Spleen (tissue), 11 donors: Measurements from ENCODE around the gene ZYX. TPM values are rescaled to one million over a fixed set of nuclear protein-coding genes. Genes with fewer than 3 reads are reported as not detected.

Experiments used
- DNase-seq: peaks from one replicate; pipeline ENCODE4 v3.0.0-alpha.2; 2020
- H3K27ac ChIP-seq, 8 donors: fragments of 200-600 bp; sonication (generic) in 7 of 8; 1 replicate in 4 of 8; 2 replicates in 4 of 8; pipeline versions ENCODE4 v1.5.0 to v1.8.0; 2016 to 2021; ENCODE audit warnings: inconsistent platforms in 4 of 8, mild to moderate bottlenecking in 4 of 8, moderate library complexity in 1 of 8
- H3K27me3 ChIP-seq, 7 donors: fragments of 200-600 bp; sonication (generic) in 6 of 7; replicated peaks in 1 of 7; 1 replicate in 4 of 7; 2 replicates in 3 of 7; pipeline versions ENCODE4 v1.5.0 to v1.8.0; 2016 to 2021; ENCODE audit warnings: inconsistent platforms in 3 of 7, mild to moderate bottlenecking in 1 of 7
- H3K36me3 ChIP-seq, 6 donors: fragments of 200-600 bp; sonication (generic) in 5 of 6; 1 replicate in 4 of 6; 2 replicates in 2 of 6; pipeline versions ENCODE4 v1.5.0 to v1.8.0; 2016 to 2021; ENCODE audit warnings: inconsistent platforms in 2 of 6
- H3K4me1 ChIP-seq, 6 donors: fragments of 200-600 bp; sonication (generic) in 5 of 6; 1 replicate in 3 of 6; 2 replicates in 3 of 6; pipeline versions ENCODE4 v1.5.0 to v1.8.0; 2016 to 2021; ENCODE audit warnings: inconsistent platforms in 3 of 6
- H3K4me3 ChIP-seq, 8 donors: fragments of 200-600 bp; sonication (generic) in 7 of 8; 1 replicate in 4 of 8; 2 replicates in 4 of 8; pipeline versions ENCODE4 v1.5.0 to v1.8.0; 2016 to 2021; ENCODE audit warnings: inconsistent platforms in 4 of 8, mild to moderate bottlenecking in 4 of 8, moderate library complexity in 2 of 8
- H3K9me3 ChIP-seq, 8 donors: fragments of 200-600 bp; sonication (generic) in 7 of 8; 1 replicate in 4 of 8; 2 replicates in 4 of 8; pipeline versions ENCODE4 v1.5.0 to v1.8.0; 2016 to 2021; ENCODE audit warnings: inconsistent platforms in 4 of 8
- POLR2A ChIP-seq, 3 donors: fragments of 450-650 bp; IDR thresholded peaks; one replicate each; pipeline ENCODE4 v1.5.1; 2017; ENCODE audit warnings: antibody characterized with exemption in 3 of 3, mild to moderate bottlenecking in 1 of 3
- POLR2AphosphoS5 ChIP-seq, 3 donors: sonication (generic); formaldehyde crosslinking; IDR thresholded peaks; one replicate each; pipeline ENCODE4 v1.5.1; 2017; ENCODE audit warnings: antibody characterized with exemption in 3 of 3
- WGBS, 5 donors: extraction: QIAGEN DNeasy Blood & Tissue Kit in 3 of 5; methylation state at CpG; one replicate each; pipeline versions ENCODE4 v1.1.5 to v1.1.7; 2013 to 2018; 5-methylcytosine and 5-hydroxymethylcytosine counted together
- intact Hi-C: fragments of 100-400 bp; cut with DNase I; formaldehyde crosslinking; loops from one replicate; pipeline ENCODE4 v1.15.0; 2023; ENCODE audit warnings: low total_unique reads
- polyA plus RNA-seq, 3 donors: library from polyadenylated mRNA; stranded (reverse); fragments of 200-250 nt; gene quantifications; one replicate each; pipeline ENCODE4 v1.2.1, GENCODE V29; 2013
- total RNA-seq, 7 donors: library from RNA; depleted of rRNA in 3 of 7; stranded (reverse); fragments of >200 nt in 3 of 7; fragmentation: NEBNext Ultra II Directional in 4 of 7; extraction: Animal tissue kit (Norgen Biotek cat#: 25700) in 4 of 7; gene quantifications; one replicate each; pipeline versions ENCODE4 v1.1.0 to v1.2.1, GENCODE V29; 2016 to 2021
- TF ChIP-seq, protein P1 (sequence below), 11 experiments: fragments of 200-600 bp in 7 of 11; fragments of 450-650 bp in 4 of 11; sonication (generic) in 4 of 11; IDR thresholded peaks in 8 of 11; conservative IDR thresholded peaks in 3 of 11; 1 replicate in 7 of 11; 2 replicates in 4 of 11; pipeline versions ENCODE4 v1.4.0 to v1.8.0; 2016 to 2021; ENCODE audit warnings: antibody characterized with exemption in 11 of 11, inconsistent platforms in 4 of 11, mild to moderate bottlenecking in 1 of 11
- donor health status: healthy with polysubstance abuse.
- donor health status: DM: no; HTN: no; CAD: no; lungs with moderate emphysema.
- donor health status: DM: no; HTN: no; CAD: no.
- donor health status: Bipolar disorder and iron deficiency.
- donor health status: healthy.
- donor health status: DM: no; HTN: no; CAD: no.
- donor health status: DM: yes; HTN: yes; CAD: no.

ZYX gene
- total and polyA plus RNA-seq, 10 donors, result 50.3 to 439 (median 187) TPM

DNA sequence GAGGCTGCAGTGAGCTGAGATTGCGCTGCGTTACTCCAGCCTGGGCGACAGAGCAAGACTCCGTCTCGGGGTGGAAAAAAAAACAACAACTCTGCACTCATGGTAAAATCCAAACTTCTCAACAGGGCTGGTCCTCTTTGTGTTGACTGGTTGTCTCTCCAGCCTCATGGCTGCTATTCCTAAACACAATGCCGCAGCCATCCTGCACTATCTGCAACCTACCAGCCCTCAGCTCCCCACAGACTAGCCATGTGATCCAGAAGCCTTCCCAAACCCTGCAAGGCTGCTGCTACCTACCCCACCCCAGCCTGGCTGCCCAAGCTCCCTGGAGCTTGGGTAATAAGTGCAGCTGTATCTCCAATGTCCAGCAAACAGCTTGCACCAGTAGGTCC, 11.7 kb downstream of the ZYX start:
- Histone ChIP-seq H3K4me1 (peaks cover 4 to 85% (median 49%) of the 10 kb centered on the region in 6 donors), H3K27me3 (no peaks in the 10 kb centered on the region), H3K4me3 (no peak overlapping the region), H3K27ac (peak overlapping the region in 2 of 8 donors; percentile 7 to 59), H3K36me3 (peaks cover 3 to 60% (median 50%) of the 10 kb centered on the region in 6 donors), H3K9me3 (no peaks in the 10 kb centered on the region)
- no peak for DNase-seq
- TF ChIP-seq, protein P1, sequence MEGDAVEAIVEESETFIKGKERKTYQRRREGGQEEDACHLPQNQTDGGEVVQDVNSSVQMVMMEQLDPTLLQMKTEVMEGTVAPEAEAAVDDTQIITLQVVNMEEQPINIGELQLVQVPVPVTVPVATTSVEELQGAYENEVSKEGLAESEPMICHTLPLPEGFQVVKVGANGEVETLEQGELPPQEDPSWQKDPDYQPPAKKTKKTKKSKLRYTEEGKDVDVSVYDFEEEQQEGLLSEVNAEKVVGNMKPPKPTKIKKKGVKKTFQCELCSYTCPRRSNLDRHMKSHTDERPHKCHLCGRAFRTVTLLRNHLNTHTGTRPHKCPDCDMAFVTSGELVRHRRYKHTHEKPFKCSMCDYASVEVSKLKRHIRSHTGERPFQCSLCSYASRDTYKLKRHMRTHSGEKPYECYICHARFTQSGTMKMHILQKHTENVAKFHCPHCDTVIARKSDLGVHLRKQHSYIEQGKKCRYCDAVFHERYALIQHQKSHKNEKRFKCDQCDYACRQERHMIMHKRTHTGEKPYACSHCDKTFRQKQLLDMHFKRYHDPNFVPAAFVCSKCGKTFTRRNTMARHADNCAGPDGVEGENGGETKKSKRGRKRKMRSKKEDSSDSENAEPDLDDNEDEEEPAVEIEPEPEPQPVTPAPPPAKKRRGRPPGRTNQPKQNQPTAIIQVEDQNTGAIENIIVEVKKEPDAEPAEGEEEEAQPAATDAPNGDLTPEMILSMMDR (IDR thresholded peaks at IDR 0.05 in 8 of 11, conservative IDR thresholded peaks at IDR 0.05 in 3 of 11), result no peak
- no peak for TF ChIP-seq POLR2A (IDR thresholded peaks at IDR 0.05)
- no peak for TF ChIP-seq POLR2AphosphoS5 (IDR thresholded peaks at IDR 0.05)
- WGBS, 5 donors, result 93 to 99% (median 97%) methylated on average over 6 of the region's 6 CpGs
- intact Hi-C loops, result no loop called here

DNA sequence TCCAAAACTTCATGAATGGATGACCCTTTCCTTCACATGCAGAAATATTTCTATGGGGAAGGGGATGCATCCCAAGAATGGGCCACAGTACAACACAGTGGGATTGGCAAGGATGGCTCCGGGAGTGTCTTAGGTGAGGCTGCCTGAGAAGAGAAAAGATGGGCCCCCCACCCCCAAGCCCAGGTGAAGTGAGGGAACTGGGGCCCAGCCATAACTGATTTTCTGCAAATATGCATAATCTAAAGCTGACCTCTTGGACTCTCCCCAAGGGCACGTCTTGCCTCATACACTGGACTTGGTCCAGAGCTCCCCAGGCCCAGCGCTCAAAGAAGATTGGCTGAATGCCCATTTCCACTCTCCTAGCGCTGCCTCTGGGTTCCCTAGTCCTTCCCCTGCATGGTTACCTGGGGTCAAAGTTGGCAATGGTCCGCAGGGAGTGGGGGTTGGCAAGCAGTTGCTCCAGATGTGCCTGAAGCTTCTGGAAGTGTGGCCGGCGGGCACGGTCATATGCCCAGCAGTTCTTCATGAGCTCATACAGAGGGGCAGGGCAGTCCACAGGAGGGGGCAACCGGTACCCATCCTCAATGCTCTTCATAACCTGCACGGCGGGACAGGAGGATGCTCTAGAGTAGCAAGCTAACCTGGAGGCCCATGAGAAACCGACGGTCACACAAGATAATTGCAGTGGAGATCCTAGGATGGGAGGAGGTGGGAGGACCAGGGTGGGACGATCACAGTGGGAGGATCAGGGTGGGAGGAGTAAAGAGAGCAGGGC, 12.3 kb downstream of the ZYX start:
- Histone ChIP-seq H3K4me1 (peaks cover 4 to 79% (median 46%) of the 10 kb centered on the region in 6 donors), H3K27ac (peak overlapping the region in 2 of 8 donors; percentile 7 to 59), H3K36me3 (peaks cover 3 to 54% (median 44%) of the 10 kb centered on the region in 6 donors), H3K9me3 (no peaks in the 10 kb centered on the region), H3K27me3 (no peaks in the 10 kb centered on the region), H3K4me3 (no peak overlapping the region)
- no peak for DNase-seq
- intact Hi-C loops, result no loop called here
- 79 to 88% (median 87%) methylated on average over 14 of the region's 14 CpGs for WGBS, 5 donors
- TF ChIP-seq, protein P1 (IDR thresholded peaks at IDR 0.05 in 8 of 11, conservative IDR thresholded peaks at IDR 0.05 in 3 of 11), result no peak
- peak; percentile 35 to 51 (median 49) for TF ChIP-seq POLR2AphosphoS5 (IDR thresholded peaks at IDR 0.05)

DNA sequence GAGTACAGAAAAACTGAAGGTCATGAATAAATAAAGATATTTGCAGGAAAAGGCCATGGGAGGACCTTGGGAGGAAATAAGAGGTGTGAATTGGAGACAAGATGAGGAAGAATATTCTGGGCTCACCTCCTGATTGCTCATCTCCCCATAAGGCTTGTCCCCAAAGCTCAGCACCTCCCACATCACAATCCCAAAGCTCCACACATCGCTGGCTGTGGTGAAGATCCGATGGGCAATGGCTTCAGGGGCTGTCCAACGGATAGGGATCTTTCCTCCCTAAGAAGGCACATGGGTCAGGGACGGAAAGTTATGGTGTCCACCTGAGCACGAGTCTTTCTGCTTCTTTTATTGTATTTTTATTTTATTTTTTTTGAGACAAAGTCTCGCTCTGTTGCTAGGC, 12.9 kb downstream of the ZYX start:
- Histone ChIP-seq H3K4me1 (peaks cover 4 to 73% (median 43%) of the 10 kb centered on the region in 6 donors), H3K36me3 (peaks cover 3 to 48% (median 38%) of the 10 kb centered on the region in 6 donors), H3K27ac (no peak overlapping the region), H3K9me3 (no peaks in the 10 kb centered on the region), H3K4me3 (no peak overlapping the region), H3K27me3 (no peaks in the 10 kb centered on the region)
- DNase-seq, result no peak
- intact Hi-C loops, result no loop called here
- WGBS, 5 donors, result 94 to 96% (median 96%) methylated on average over 6 of the region's 6 CpGs
- TF ChIP-seq, protein P1 (IDR thresholded peaks at IDR 0.05 in 8 of 11, conservative IDR thresholded peaks at IDR 0.05 in 3 of 11), result no peak
- TF ChIP-seq POLR2A (IDR thresholded peaks at IDR 0.05) (no peak), POLR2AphosphoS5 (IDR thresholded peaks at IDR 0.05) (no peak)

DNA sequence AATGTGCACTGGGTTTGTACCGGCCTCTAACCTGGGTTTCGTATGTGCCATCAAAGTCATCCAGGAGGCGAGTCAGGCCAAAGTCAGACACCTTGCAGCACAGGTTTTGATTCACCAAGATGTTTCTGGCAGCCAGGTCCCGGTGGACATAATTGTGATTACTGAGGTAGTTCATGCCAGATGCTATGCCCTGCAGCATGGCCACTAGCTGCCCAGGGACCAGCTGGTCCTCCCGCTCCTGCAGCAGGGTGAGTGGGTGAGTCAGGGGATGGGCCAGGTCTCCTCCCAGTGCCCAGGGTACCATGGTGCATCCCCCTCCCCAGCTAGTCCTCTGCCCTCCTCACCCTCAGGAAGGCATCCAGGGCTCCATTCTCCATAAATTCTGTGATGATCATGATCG, 13.6 kb downstream of the ZYX start:
- Histone ChIP-seq H3K4me3 (no peak overlapping the region), H3K9me3 (no peaks in the 10 kb centered on the region), H3K27me3 (no peaks in the 10 kb centered on the region), H3K36me3 (peaks cover 0 to 41% (median 31%) of the 10 kb centered on the region in 6 donors), H3K4me1 (peaks cover 4 to 66% (median 41%) of the 10 kb centered on the region in 6 donors), H3K27ac (peak overlapping the region in 2 of 8 donors; percentile 17 to 21)
- TF ChIP-seq, protein P1 (IDR thresholded peaks at IDR 0.05 in 8 of 11, conservative IDR thresholded peaks at IDR 0.05 in 3 of 11), result no peak
- TF ChIP-seq POLR2AphosphoS5 (IDR thresholded peaks at IDR 0.05), result peak in 1 of 3 donors; percentile 54
- intact Hi-C loops, result no loop called here
- WGBS, 5 donors, result 50 to 74% (median 60%) methylated on average over 2 to 6 of the region's 6 CpGs
- no peak for DNase-seq
